HepG2 (cell line): Measurements from ENCODE around the gene ZNF563.

Source experiments
- CBX5 ChIP-seq: sonication (generic); formaldehyde crosslinking; IDR thresholded peaks from 2 replicates; pipeline ENCODE4 v1.4.0; 2020; ENCODE audit warnings: missing genetic modification reagents, borderline replicate concordance
- CTCF ChIP-seq: sonication (generic); formaldehyde crosslinking; IDR thresholded peaks from 2 replicates; pipeline ENCODE4 v1.5.0; 2020; ENCODE audit warnings: mild to moderate bottlenecking, missing genetic modification reagents, moderate library complexity
- JUNB ChIP-seq: sonication (generic); formaldehyde crosslinking; IDR thresholded peaks from 2 replicates; pipeline ENCODE4 v1.8.0; 2022; ENCODE audit warnings: missing genetic modification reagents, mild to moderate bottlenecking, borderline replicate concordance
- PATZ1 ChIP-seq: sonication (generic); formaldehyde crosslinking; IDR thresholded peaks from 2 replicates; pipeline ENCODE4 v1.4.0; 2020; ENCODE audit warnings: missing genetic modification reagents
- POLR2A ChIP-seq, 2 experiments: IDR thresholded peaks; 2 replicates each; pipeline ENCODE4 v1.6.1; 2011; ENCODE audit warnings: low read depth in 2 of 2, low read length in 2 of 2, mild to moderate bottlenecking in 1 of 2, moderate library complexity in 1 of 2; ENCODE audit not compliant: insufficient read depth in 1 of 2

- TF ChIP-seq JUNB = no peak
- no peak for TF ChIP-seq POLR2A (IDR thresholded peaks at IDR 0.05; ENCODE audit: insufficient read depth in 1 of 2, low read depth in 2 of 2, low read length in 2 of 2)
- TF ChIP-seq CTCF = no peak
- TF ChIP-seq PATZ1 = no peak
- no peak for TF ChIP-seq CBX5
These were observed 47.0 kb upstream of the ZNF563 start for GRCh38 chr19:12380444-12380737.
